Measurements from ENCODE around the gene PEX16. TPM values are rescaled to one million over a fixed set of nuclear protein-coding genes. Genes with fewer than 3 reads are reported as not detected.

Gene PEX16
- total RNA-seq, 2 experiments from 2014 or later: 56.3 to 62.0 TPM

- no peaks in the 10 kb centered on the region for H3K27me3 Mint-ChIP-seq
- TF ChIP-seq, protein P1, sequence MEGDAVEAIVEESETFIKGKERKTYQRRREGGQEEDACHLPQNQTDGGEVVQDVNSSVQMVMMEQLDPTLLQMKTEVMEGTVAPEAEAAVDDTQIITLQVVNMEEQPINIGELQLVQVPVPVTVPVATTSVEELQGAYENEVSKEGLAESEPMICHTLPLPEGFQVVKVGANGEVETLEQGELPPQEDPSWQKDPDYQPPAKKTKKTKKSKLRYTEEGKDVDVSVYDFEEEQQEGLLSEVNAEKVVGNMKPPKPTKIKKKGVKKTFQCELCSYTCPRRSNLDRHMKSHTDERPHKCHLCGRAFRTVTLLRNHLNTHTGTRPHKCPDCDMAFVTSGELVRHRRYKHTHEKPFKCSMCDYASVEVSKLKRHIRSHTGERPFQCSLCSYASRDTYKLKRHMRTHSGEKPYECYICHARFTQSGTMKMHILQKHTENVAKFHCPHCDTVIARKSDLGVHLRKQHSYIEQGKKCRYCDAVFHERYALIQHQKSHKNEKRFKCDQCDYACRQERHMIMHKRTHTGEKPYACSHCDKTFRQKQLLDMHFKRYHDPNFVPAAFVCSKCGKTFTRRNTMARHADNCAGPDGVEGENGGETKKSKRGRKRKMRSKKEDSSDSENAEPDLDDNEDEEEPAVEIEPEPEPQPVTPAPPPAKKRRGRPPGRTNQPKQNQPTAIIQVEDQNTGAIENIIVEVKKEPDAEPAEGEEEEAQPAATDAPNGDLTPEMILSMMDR (IDR thresholded peaks at IDR 0.05): no peak
- no peak overlapping the region for H3K27ac Mint-ChIP-seq
- H3K36me3 Mint-ChIP-seq (ENCODE audit: low read depth): peaks cover 47% of the 10 kb centered on the region
- H3K36me3 ChIP-seq (ENCODE audit: insufficient read depth, low read length): peaks cover 63% of the 10 kb centered on the region
- DNase-seq: no peak
- ATAC-seq (ENCODE audit: poor library complexity): no peak
- peaks cover 5% of the 10 kb centered on the region for H3K4me1 Mint-ChIP-seq (ENCODE audit: low read depth)
- CTCF ChIA-PET: no interaction called here
- POLR2A ChIA-PET: no interaction called here
- intact Hi-C loops (cut with DNase I, micrococcal nuclease): loop anchor here in 1 of 2 experiments (10.0 kb wide), 1 partner anchor 766 kb away; the partner anchor contains the start of gene PRDM11
- H3K27ac ChIP-seq (ENCODE audit: low read depth in 1 of 2, low read length in 2 of 2): no peak overlapping the region
- no peaks in the 10 kb centered on the region for H3K27me3 ChIP-seq (ENCODE audit: control insufficient read depth in 1 of 2, insufficient read depth in 2 of 2, low read length in 2 of 2)
- H3K4me3 ChIP-seq (ENCODE audit: low read length): no peak overlapping the region
- H3K4me3 Mint-ChIP-seq: peak overlapping the region; percentile 18
- no peaks in the 10 kb centered on the region for H3K9me3 ChIP-seq (ENCODE audit: control insufficient read depth in 1 of 2, insufficient read depth in 1 of 2, low read length in 2 of 2)
- H3K9me3 Mint-ChIP-seq: no peaks in the 10 kb centered on the region
- H3K4me1 ChIP-seq (ENCODE audit: insufficient read depth, low read length): peaks cover 18% of the 10 kb centered on the region
These were observed 7.1 kb downstream of the PEX16 start for GRCh38 chr11:45910623-45911022.

DNA sequence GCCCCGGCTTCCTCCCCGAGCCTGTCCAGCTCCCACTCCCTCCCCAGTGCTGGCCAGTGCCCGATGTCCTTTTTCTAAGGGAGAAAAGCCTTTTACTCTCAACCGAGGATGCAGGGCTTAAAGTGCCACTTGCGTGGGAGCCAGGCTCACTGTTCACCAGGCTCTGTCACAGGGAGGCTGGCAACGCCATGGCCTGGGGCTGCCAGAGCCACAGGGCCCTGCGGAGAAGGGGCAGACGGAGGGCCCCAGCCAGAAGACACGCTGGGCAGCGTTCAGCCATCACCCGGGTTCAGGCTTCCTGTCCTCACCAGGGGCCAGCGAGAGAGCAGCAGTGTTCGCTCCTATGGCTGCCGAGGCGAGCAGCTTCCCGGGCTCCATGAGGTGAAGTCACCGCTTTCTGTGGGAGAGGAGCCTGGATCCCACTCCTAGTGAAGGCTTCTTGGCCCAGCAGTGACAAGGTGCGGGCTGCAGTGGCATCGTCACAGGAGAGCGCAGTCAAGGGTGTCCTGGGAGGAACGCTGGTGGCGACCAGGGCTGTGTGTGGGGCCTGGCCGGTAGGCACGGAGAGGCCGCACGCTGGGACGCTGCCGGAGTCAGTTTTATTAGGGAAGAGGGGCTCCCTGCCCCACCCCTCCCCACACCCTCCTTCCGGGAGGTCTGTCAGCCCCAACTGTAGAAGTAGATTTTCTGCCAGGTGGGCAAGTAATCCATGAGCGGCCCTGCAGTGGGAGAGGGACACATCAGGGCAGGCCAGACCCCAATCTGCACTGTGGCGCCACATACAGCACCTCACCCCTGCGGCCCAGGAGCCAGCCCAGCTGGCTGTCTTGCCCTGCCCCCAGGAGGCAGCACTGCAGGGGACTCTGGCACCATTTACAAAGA lies 7.8 kb downstream of the PEX16 start:
- H3K27ac ChIP-seq (ENCODE audit: low read depth in 1 of 2, low read length in 2 of 2): no peak overlapping the region
- peaks cover 39% of the 10 kb centered on the region for H3K36me3 Mint-ChIP-seq (ENCODE audit: low read depth)
- CTCF ChIA-PET: no interaction called here
- H3K27me3 Mint-ChIP-seq: no peaks in the 10 kb centered on the region
- H3K4me3 Mint-ChIP-seq: no peak overlapping the region
- H3K4me1 Mint-ChIP-seq (ENCODE audit: low read depth): peaks cover 5% of the 10 kb centered on the region
- POLR2A ChIA-PET: interaction anchor here (1.2 kb wide), 1 partner anchor 8 kb away, joined by 5 read pairs; the partner anchor contains the start of gene PEX16
- H3K27ac Mint-ChIP-seq: no peak overlapping the region
- intact Hi-C loops (cut with DNase I, micrococcal nuclease): loop anchor here in 1 of 2 experiments (10.0 kb wide), 1 partner anchor 765 kb away; the partner anchor contains the start of gene PRDM11
- no peaks in the 10 kb centered on the region for H3K9me3 ChIP-seq (ENCODE audit: control insufficient read depth in 1 of 2, insufficient read depth in 1 of 2, low read length in 2 of 2)
- peaks cover 16% of the 10 kb centered on the region for H3K4me1 ChIP-seq (ENCODE audit: insufficient read depth, low read length)
- H3K9me3 Mint-ChIP-seq: no peaks in the 10 kb centered on the region
- H3K36me3 ChIP-seq (ENCODE audit: insufficient read depth, low read length): peaks cover 55% of the 10 kb centered on the region
- no peak for ATAC-seq (ENCODE audit: poor library complexity)
- TF ChIP-seq, protein P1 (IDR thresholded peaks at IDR 0.05): no peak
- H3K27me3 ChIP-seq (ENCODE audit: control insufficient read depth in 1 of 2, insufficient read depth in 2 of 2, low read length in 2 of 2): no peaks in the 10 kb centered on the region
- H3K4me3 ChIP-seq (ENCODE audit: low read length): no peak overlapping the region
- no peak for DNase-seq

GRCh38 chr11:45907911-45908370 lies 9.7 kb downstream of the PEX16 start:
- ChIA-PET CTCF (no interaction called here), POLR2A (no interaction called here)
- no peaks in the 10 kb centered on the region for H3K9me3 ChIP-seq (ENCODE audit: control insufficient read depth in 1 of 2, insufficient read depth in 1 of 2, low read length in 2 of 2)
- H3K4me3 ChIP-seq (ENCODE audit: low read length): no peak overlapping the region
- Mint-ChIP-seq H3K4me1 (ENCODE audit: low read depth) (peaks cover 5% of the 10 kb centered on the region), H3K36me3 (ENCODE audit: low read depth) (peaks cover 23% of the 10 kb centered on the region), H3K27ac (no peak overlapping the region), H3K27me3 (no peaks in the 10 kb centered on the region), H3K4me3 (no peak overlapping the region), H3K9me3 (no peaks in the 10 kb centered on the region)
- DNase-seq (no peak), ATAC-seq (ENCODE audit: poor library complexity) (peak; percentile 21)
- H3K4me1 ChIP-seq (ENCODE audit: insufficient read depth, low read length): peaks cover 14% of the 10 kb centered on the region
- H3K27ac ChIP-seq (ENCODE audit: low read depth in 1 of 2, low read length in 2 of 2): no peak overlapping the region
- intact Hi-C loops (cut with DNase I, micrococcal nuclease): no loop called here
- H3K36me3 ChIP-seq (ENCODE audit: insufficient read depth, low read length): peaks cover 36% of the 10 kb centered on the region
- TF ChIP-seq, protein P1 (IDR thresholded peaks at IDR 0.05): no peak
- no peaks in the 10 kb centered on the region for H3K27me3 ChIP-seq (ENCODE audit: control insufficient read depth in 1 of 2, insufficient read depth in 2 of 2, low read length in 2 of 2)
